HG02885 (cell line): ENCODE results near the gene ARHGAP26.

Source experiments
- ATAC-seq: cut with Tn5 transposase; IDR thresholded peaks from one replicate; pipeline ENCODE4 v1.9.1; 2021; ENCODE audit warnings: mild to moderate bottlenecking; ENCODE audit not compliant: unreplicated experiment, poor library complexity

ARHGAP26 gene

GRCh38 chr5:143218517-143219170 lies 448.5 kb downstream of the ARHGAP26 start:
- ATAC-seq = no peak

- no peak for ATAC-seq
These were observed 449.5 kb downstream of the ARHGAP26 start for GRCh38 chr5:143219696-143220095.

- ATAC-seq = no peak
These were observed 450.6 kb downstream of the ARHGAP26 start for GRCh38 chr5:143220748-143221251.

- peak; percentile 72 for ATAC-seq
These were observed 452.4 kb downstream of the ARHGAP26 start for GRCh38 chr5:143222287-143223231.

GRCh38 chr5:143224672-143225071 lies 454.5 kb downstream of the ARHGAP26 start:
- no peak for ATAC-seq

GRCh38 chr5:143225511-143225910 lies 455.3 kb downstream of the ARHGAP26 start:
- ATAC-seq = no peak

GRCh38 chr5:143226361-143226760 lies 456.2 kb downstream of the ARHGAP26 start:
- ATAC-seq = no peak

GRCh38 chr5:143226872-143227271 lies 456.7 kb downstream of the ARHGAP26 start:
- no peak for ATAC-seq

GRCh38 chr5:143227301-143227700 lies 457.1 kb downstream of the ARHGAP26 start:
- ATAC-seq = no peak

GRCh38 chr5:143228597-143229293 lies 458.6 kb downstream of the ARHGAP26 start:
- no peak for ATAC-seq

- ATAC-seq = peak; percentile 51
These were observed 459.3 kb downstream of the ARHGAP26 start for GRCh38 chr5:143229426-143229895.

GRCh38 chr5:143229896-143230675 lies 459.9 kb downstream of the ARHGAP26 start:
- peak; percentile 95 for ATAC-seq

GRCh38 chr5:143230676-143230996 lies 460.5 kb downstream of the ARHGAP26 start:
- ATAC-seq = no peak

- no peak for ATAC-seq
These were observed 461.2 kb downstream of the ARHGAP26 start for GRCh38 chr5:143231416-143231815.

GRCh38 chr5:143231973-143232812 lies 462.0 kb downstream of the ARHGAP26 start:
- no peak for ATAC-seq

GRCh38 chr5:143233031-143233430 lies 462.9 kb downstream of the ARHGAP26 start:
- ATAC-seq = no peak

GRCh38 chr5:143234162-143234842 lies 464.1 kb downstream of the ARHGAP26 start:
- ATAC-seq = no peak

- no peak for ATAC-seq
These were observed 465.2 kb downstream of the ARHGAP26 start for GRCh38 chr5:143235423-143235822.
